Panc1 (cell line): ENCODE data around the gene RUNX3. TPM values are rescaled to one million over a fixed set of nuclear protein-coding genes. Genes with fewer than 3 reads are reported as not detected.

ENCODE experiments used
- ATAC-seq: fragments of 200-7000 bp; cut with Tn5 transposase; 2 replicates; pipeline ENCODE4 v1.9.1; 2020; ENCODE audit warnings: mild to moderate bottlenecking, moderate library complexity
- BruUV-seq: library from RNA; stranded (reverse); fragments of 400-500 nt; replicated peaks from 2 replicates; lab custom pipeline; 2021; lab: Mats Ljungman, UMichigan
- CTCF ChIA-PET: fragments of 300-600 bp; sonication (Branson Sonifier 250); formaldehyde crosslinking; loops from one replicate; lab custom pipeline; 2022; ENCODE audit warnings: antibody characterized with exemption; lab: Charles Lee
- POLR2A ChIA-PET: fragments of 300-600 bp; sonication (Branson Sonifier 250); formaldehyde crosslinking; loops from one replicate; lab custom pipeline; 2022; ENCODE audit warnings: antibody characterized with exemption; lab: Charles Lee
- DNase-seq: peaks from one replicate; pipeline ENCODE4 v3.0.0-alpha.2; 2010; ENCODE audit warnings: low read depth, low spot score
- H3K27ac ChIP-seq: 2 replicates; pipeline ENCODE4 v1.5.1; 2011; ENCODE audit warnings: mild to moderate bottlenecking, low read length, inconsistent platforms
- H3K27me3 ChIP-seq: fragments of 200-500 bp; sonication (Bioruptor generic); 2 replicates; pipeline ENCODE4 v1.6.0; 2014; ENCODE audit warnings: low read length, inconsistent platforms; ENCODE audit not compliant: control insufficient read depth, insufficient read depth
- H3K36me3 ChIP-seq: fragments of 200-500 bp; sonication (Bioruptor generic); 2 replicates; pipeline ENCODE4 v1.5.1; 2014; ENCODE audit warnings: inconsistent platforms, mild to moderate bottlenecking, low read length, moderate library complexity; ENCODE audit not compliant: control insufficient read depth, insufficient read depth
- H3K4me1 ChIP-seq: 2 replicates; pipeline ENCODE4 v1.5.1; 2011; ENCODE audit warnings: inconsistent platforms, mild to moderate bottlenecking, low read length, moderate library complexity; ENCODE audit not compliant: control insufficient read depth, insufficient read depth
- H3K4me3 ChIP-seq, 2 experiments: 2 replicates each; pipeline ENCODE4 v1.5.1; 2011 to 2012; ENCODE audit warnings: low read depth in 2 of 2, low read length in 2 of 2, mild to moderate bottlenecking in 2 of 2, inconsistent platforms in 1 of 2, moderate library complexity in 1 of 2
- H3K9me3 ChIP-seq: fragments of 200-500 bp; sonication (Bioruptor generic); 2 replicates; pipeline ENCODE4 v1.5.1; 2014; ENCODE audit warnings: low read depth, mild to moderate bottlenecking, inconsistent platforms, low read length, moderate library complexity; ENCODE audit not compliant: control insufficient read depth, insufficient read depth
- CTCF ChIP-seq: fragments of 450-650 bp; IDR thresholded peaks from 2 replicates; pipeline ENCODE4 v1.5.1; 2017; ENCODE audit warnings: mild to moderate bottlenecking
- POLR2AphosphoS5 ChIP-seq: IDR thresholded peaks from 2 replicates; pipeline ENCODE4 v1.6.1; 2012; ENCODE audit warnings: mild to moderate bottlenecking, low read depth, low read length, moderate library complexity
- REST ChIP-seq, 2 experiments: IDR thresholded peaks; 2 replicates each; pipeline ENCODE4 v1.6.1; 2011 to 2012; ENCODE audit warnings: low read depth in 2 of 2, control low read depth in 1 of 2, low read length in 1 of 2, mild to moderate bottlenecking in 1 of 2, moderate library complexity in 1 of 2; ENCODE audit not compliant: insufficient read depth in 1 of 2
- SIN3A ChIP-seq: IDR thresholded peaks from 2 replicates; pipeline ENCODE4 v1.6.1; 2012; ENCODE audit warnings: low read depth, mild to moderate bottlenecking, low read length, moderate library complexity, borderline replicate concordance; ENCODE audit not compliant: insufficient read depth
- TCF7L2 ChIP-seq: IDR thresholded peaks from 2 replicates; pipeline ENCODE4 v1.6.1; 2011; ENCODE audit warnings: mild to moderate bottlenecking, low read depth, low read length, inconsistent platforms
- in situ Hi-C: cut with HindIII; loops from 2 replicates; pipeline ENCODE4 v1.10.0; 2016; ENCODE audit warnings: low sequenced_read_pairs, low pct_unique_long_range_greater_than_20kb
- intact Hi-C: fragments of 100-400 bp; cut with micrococcal nuclease; formaldehyde crosslinking; loops from one replicate; pipeline ENCODE4 v1.10.0; 2022; ENCODE audit not compliant: unreplicated experiment
- total RNA-seq: library from RNA; stranded (reverse); gene quantifications from one replicate; pipeline ENCODE4 v1.2.1, GENCODE V29; 2021; ENCODE audit not compliant: unreplicated experiment

RUNX3 gene
- total RNA-seq, 1 experiment from 2014 or later, result 0.10 TPM

GRCh38 chr1:24912376-24913273, 17.5 kb downstream of the RUNX3 start:
- Histone ChIP-seq H3K4me1 (no peaks in the 10 kb centered on the region), H3K9me3 (no peaks in the 10 kb centered on the region), H3K4me3 (no peak overlapping the region), H3K27me3 (no peaks in the 10 kb centered on the region), H3K36me3 (no peaks in the 10 kb centered on the region), H3K27ac (no peak overlapping the region)
- ATAC-seq, result no peak
- TF ChIP-seq TCF7L2 (no peak), POLR2AphosphoS5 (no peak), CTCF (no peak), SIN3A (no peak), REST (IDR thresholded peaks at IDR 0.05; ENCODE audit: insufficient read depth in 1 of 2, low read depth in 2 of 2, low read length in 1 of 2) (no peak)
- CTCF ChIA-PET, result no interaction called here
- in situ Hi-C loops, result no loop called here
- no TSS peak for BruUV-seq
- DNase-seq, result no peak
- POLR2A ChIA-PET, result interaction anchor here (0.5 kb wide), 1 partner anchor 177 kb away, joined by 3 read pairs; no protein-coding TSS in a partner anchor
- intact Hi-C loops, result no loop called here

GRCh38 chr1:24911651-24912155, 18.4 kb downstream of the RUNX3 start:
- CTCF ChIA-PET, result no interaction called here
- in situ Hi-C loops, result no loop called here
- POLR2A ChIA-PET, result no interaction called here
- Histone ChIP-seq H3K27ac (no peak overlapping the region), H3K9me3 (no peaks in the 10 kb centered on the region), H3K27me3 (no peaks in the 10 kb centered on the region), H3K4me3 (no peak overlapping the region), H3K4me1 (no peaks in the 10 kb centered on the region), H3K36me3 (no peaks in the 10 kb centered on the region)
- BruUV-seq, result no TSS peak
- no peak for ATAC-seq
- TF ChIP-seq TCF7L2 (no peak), SIN3A (no peak), CTCF (no peak), REST (IDR thresholded peaks at IDR 0.05; ENCODE audit: insufficient read depth in 1 of 2, low read depth in 2 of 2, low read length in 1 of 2) (no peak), POLR2AphosphoS5 (no peak)
- intact Hi-C loops, result no loop called here
- DNase-seq, result no peak
